CD1c-positive myeloid dendritic cell (primary cell): ENCODE results near the gene SLC17A5.
"Not testable (repeated sequence)": the region's sequence is repeated elsewhere in the genome, so short reads cannot be mapped to it uniquely, and the experiment has no call there.

Experiments used
- DNase-seq: peaks from one replicate; pipeline ENCODE4 v3.0.0-alpha.2; 2016; ENCODE audit errors: extremely low spot score

Gene SLC17A5

DNA sequence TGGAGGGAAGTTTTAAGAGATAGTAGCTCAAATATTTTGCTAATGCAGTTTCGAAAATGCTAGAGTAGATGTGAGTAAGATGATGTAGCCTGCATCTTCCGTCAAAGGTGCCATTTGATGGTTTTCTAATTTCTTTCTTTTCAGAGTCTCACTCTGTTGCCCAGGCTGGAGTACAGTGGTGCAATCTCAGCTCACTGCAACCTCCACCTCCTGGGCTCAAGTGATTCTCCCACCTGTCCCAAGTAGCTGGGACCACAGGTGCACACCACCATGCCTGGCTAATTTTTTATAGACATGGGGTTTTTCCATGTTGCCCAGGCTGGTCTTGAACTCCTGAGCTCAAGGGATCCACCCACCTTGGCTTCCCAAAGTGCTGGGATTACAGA, 87.3 kb downstream of the SLC17A5 start:
- DNase-seq = not testable (repeated sequence)

DNA sequence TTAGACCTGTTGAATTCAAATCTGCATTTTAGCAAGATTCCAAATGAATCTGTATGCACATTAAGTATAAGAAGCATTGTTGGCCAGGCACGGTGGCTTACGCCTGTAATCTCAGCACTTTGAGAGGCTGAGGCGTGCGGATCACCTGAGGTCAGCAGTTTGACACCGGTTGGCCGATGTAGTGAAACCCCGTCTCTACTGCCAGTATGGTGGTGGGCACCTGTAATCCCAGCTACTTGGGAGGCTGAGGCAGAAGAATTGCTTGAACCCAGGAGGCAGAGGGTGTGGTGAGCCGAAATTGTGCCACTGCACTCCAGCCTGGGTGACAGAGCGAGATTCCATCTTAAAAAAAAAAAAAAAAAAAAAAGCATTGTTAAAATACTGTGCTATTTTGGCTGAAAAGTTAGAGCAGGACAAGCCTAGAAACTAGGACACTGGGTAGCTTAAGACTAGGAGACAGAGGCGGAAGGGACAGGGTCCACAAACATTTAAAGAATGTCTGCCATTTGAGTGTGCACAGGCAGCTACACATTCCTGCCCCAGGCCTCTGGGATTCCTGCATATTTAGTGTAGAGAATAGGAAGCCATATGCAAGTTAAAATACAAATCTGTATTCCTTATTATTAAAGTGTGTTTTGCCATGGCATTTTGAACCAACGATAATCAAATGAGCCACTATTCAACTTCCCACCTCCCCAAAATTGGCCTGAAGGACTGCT, 87.9 kb downstream of the SLC17A5 start:
- DNase-seq = no peak

DNA sequence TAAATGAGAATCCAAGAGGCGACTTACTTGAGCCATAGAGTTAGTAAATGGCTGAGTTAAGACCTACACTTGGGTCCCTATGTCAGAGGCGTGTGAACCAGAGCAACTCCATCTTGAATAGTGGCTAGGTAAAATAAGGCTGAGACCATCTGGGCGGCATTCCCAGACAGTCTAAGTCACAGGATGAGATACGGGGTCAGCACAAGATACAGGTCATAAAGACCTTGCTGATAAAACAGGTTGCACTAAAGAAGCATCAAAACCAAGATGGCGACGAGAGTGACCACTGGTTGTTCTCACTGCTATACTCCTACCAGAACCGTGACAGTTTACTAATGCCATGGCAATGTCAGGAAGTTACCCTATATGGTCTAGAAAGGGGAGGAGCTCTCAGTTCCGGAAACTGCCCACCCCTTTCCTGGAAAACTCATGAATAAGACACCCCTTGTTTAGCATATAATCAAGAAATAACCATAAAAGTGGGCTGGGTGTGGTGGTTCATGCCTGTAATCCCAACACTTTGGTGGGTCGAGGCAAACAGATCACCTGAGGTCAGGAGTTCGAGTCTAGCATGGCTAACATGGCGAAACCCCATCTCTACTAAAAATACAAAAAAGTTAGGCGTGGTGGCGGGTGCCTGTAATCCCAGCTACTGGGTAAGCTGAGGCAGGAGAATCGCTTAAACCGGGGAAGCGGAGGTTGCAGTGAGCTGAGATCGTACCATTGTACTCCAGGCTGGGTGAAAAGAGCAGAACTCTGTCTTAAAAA, 89.0 kb downstream of the SLC17A5 start:
- no peak for DNase-seq

DNA sequence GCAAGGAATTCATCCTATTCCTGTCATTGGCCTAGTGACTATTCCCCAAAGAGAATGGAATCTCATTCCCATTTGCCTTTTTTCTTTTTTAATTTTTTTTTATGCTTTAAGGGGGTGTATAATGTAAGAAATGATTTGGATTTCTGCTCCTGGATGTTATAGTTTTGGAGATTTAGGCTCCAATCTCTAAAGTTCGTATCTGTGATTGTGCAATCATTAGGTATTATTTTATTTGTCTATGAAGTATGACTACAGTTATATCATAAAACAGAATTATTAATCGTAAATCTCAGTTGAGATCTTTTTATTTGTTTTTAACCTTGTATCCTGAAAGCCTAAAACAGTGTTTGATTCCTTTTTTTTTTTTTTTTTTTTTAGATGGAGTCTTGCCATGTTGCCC, 91.2 kb downstream of the SLC17A5 start:
- DNase-seq = no peak

DNA sequence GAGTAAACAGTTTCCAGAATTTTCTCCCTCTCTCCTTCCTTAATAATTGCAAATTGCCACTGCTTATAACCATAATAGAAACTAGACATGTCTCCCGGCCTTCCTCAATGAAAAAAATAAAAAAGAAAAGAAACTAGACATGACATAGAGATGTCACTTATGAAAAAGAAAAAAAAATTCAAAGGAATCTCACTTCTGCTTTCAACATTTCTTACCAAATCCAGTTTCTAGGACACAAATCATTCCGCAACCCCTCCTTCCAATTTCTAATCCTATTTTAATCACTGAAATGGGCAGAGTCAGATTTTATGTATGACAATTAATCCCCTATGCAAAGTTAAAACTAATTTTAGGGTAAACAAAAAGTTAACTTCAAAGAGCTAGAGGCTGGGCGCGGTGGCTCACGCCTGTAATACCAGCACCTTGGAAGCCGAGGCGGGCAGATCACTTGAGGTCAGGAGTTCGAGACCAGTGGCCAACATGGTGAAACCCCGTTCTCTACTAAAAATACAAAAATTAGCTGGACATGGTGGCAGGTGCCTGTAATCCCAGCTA, 92.9 kb downstream of the SLC17A5 start:
- DNase-seq = peak; percentile 69

DNA sequence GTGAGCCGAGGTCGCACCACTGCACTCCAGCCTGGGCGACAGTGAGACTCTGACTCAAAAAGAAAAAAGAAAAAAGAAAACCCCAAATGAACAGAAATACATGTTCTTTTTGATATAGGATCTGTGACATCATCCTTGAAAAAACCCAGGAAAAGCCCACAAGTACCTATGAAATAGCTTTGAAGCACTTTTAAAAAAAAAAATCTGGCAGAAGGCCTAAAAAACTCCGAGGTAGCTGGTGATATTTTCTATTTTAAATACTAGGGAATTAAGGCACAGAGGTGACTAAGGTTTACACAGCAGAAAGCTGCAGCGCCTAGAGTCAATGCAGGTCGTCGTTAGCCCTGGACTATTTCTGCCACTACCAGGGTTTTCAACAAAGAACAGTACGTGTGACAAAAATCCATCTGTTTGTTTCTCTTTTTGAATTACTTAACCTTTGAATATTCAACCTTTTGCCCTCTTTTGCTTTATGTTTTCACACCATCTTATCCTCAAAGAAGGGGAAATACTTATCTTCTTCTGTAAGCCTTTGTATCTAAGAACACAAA, 93.5 kb downstream of the SLC17A5 start:
- no peak for DNase-seq

DNA sequence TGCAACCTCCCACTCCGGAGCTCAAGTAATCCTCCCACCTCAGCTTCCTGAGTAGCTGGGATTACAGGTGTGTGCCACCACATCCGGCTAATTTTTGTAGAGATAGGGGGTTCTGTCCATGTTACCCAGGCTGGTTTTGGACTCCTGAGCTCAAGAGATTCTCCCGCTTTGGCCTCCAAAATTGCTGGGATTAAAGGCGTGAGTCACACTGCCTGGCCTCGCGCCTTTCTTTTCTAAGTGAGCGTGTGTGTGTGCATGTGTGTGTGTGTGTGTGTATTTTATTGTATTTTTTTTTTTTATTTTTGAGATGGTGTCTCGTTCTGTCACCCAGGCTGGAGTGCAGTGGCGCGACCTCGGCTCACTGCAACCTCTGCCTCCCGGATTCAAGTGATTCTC, 94.4 kb downstream of the SLC17A5 start:
- not testable (repeated sequence) for DNase-seq

DNA sequence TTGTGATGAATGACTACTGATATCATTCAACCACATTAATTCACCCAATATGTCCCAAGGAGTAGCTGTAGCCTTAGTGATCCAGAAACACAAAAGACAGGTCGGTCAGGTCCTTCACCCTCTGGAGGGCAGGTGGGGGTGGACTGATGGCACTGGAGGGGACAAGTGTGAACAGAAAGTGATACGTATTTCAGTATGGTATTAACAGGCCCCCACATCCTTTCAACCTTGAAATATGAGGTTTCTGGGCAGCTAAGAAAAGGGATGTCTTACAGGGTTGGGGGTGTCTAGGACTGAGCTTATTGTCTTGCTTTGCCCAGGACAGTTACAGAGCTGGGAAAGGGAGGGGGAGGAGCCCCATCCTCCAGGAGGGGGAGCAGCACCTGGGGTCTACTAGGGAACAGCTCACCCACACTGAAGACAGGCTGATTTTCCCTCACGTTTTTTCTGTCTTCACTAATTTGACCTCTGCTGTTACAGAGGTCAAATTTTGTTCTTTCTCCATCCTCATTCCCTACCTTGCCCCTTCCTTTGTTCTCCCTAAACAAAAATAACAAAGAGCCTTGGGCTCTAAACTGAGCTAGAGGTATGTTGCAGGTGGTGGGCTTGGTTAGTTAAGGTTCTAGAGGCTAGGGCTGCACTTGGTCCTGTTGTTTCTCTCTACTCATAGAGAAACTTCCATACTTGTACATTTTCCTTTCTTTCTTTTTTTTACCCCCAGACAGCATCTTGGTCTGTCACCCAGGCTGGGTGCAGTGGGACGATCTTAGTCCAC, 95.0 kb downstream of the SLC17A5 start:
- no peak for DNase-seq

DNA sequence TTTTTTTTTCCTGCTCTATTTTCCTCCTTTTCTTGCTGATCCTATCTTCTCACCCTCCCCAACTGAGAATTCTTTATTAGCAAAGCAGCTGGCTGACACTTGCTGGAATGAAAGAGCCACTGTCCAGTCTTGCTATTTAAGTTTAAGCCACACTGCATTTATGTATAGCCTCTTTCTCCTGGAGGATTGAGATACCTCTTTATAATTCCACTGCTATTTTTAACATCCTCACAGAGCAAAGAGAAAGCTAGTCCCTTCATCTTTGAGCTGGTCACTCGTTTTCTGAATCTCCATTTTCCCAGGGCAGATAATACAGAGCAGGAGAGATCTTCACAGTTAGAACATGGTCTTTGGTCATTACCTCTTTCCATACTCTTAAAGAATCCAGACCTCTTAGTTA, 97.0 kb downstream of the SLC17A5 start:
- no peak for DNase-seq

DNA sequence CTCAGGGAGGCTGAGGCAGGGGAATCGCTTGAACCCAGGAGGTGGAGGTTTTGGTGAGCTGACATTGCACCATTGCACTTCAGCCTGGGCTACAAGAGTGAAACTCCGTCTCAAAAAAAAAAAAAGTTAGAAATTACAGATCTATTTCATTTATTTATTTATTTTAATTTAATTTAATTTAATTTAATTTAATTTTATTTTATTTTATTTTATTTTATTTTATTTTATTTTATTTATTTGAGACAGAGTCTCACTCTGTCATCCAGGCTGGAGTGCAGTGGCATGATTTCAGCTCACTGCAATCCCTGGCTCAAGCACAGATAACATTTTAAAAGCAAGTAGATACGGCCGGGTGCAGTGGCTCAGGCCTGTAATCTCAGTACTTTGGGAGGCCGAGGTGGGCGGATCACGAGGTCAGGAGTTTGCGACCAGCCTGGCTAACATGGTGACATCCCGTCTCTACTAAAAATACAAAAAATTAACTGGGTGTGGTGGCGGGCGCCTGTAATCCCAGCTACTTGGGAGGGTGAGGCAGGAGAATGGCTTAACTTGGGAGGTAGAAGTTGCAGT, 98.3 kb downstream of the SLC17A5 start:
- not testable (repeated sequence) for DNase-seq

DNA sequence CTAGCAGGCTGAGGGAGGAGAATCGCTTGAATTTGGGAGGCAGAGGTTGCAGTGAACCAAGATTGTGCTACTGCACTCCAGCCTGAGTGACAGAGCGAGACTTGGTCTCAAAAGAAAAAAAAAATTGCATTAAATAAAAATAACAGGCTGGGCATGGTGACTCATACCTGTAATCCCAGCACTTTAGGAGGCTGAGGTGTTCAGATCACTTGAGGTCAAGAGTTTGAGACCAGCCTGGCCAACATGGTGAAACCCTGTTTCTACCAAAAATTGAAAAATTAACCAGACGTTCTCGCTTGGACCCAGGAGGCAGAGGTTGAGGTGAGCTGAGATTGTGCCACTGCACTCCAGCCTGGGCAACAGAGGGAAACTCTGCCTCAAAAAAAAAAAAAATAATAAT, 102.7 kb downstream of the SLC17A5 start:
- DNase-seq = not testable (repeated sequence)

DNA sequence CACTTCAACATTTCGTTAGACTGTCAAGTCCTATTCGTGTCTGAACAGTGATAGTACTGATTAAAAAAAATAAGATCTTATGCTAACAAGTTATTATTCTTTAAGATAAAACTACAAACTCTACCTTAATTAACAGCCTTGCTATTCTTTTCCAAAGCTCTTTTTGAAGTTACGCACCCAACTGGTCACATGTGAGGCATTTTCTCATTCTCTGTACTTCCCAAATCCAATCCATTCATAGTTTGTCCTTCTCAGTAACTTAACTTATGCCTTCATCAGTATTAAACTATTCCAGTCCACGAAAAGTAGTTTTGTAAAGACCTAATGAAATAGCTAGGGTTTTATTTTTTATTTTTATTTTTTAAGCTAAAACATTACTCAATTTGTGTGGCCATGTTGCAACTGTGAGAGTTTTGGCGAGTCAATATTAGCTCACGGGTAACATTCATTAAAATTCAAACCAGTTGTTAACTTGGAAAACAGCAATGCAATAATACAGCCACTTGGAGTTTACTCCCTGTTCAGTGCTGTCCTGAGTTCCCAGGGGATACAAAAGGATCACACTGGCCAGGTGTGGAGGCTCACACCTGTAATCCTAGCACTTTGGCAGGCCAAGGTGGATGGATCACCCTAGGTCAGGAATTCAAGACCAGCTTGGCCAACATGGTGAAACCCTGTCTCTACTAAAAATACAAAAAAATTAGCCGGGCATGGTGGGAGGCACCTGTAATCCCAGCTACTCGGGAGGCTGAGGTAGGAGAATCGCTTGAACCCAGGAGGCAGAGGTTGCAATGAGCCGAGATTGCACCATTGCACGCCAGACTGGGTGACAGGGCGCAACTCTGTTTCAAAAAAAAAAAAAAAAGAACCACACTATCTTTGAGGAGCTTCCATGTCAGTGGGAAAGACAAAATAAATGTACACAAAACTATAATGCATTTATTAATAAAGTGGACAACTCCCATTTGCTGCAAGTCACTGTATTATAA, 105.0 kb downstream of the SLC17A5 start:
- DNase-seq = no peak

DNA sequence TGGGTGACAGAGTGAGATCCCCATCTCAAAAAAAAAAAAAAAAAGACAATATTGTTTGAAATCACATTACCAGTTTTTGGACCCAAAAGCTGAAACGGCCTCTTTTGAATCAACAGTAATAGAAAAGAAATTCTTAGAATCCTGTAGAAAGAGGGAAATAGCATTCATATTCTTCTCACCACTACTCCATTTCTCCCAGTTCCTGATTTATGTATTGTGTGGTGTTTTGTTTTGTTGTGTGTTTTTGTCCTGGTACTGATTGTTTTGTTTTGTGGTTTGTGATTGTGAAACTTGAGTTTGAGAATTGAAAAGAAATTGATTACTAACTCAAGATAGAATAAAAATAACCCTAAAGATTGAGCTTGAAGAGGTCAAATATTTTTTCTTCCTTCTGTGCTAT, 106.8 kb downstream of the SLC17A5 start:
- DNase-seq = peak; percentile 54
